ENCODE measurements around the gene SERPINE2.

DNA sequence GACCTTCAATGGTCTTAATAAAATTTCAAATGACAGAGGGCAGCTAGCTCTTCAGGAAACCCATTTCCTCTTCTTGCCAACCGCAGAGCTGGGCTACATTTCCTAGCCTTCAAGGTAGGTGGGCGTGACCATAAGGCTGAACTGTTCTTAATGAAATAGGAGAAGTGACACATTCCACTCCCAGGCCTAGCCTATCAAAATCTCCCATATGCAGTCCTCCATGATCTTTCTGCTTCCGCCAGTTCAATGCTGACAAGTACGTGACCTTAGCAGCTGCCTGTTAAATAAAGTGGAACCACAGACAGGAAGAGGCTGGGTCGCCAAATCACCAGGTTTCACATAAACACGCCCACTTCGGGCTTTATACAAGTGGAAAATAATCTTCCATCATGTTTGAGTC, 13.2 kb downstream of the SERPINE2 start:
- TF ChIP-seq, protein P1, sequence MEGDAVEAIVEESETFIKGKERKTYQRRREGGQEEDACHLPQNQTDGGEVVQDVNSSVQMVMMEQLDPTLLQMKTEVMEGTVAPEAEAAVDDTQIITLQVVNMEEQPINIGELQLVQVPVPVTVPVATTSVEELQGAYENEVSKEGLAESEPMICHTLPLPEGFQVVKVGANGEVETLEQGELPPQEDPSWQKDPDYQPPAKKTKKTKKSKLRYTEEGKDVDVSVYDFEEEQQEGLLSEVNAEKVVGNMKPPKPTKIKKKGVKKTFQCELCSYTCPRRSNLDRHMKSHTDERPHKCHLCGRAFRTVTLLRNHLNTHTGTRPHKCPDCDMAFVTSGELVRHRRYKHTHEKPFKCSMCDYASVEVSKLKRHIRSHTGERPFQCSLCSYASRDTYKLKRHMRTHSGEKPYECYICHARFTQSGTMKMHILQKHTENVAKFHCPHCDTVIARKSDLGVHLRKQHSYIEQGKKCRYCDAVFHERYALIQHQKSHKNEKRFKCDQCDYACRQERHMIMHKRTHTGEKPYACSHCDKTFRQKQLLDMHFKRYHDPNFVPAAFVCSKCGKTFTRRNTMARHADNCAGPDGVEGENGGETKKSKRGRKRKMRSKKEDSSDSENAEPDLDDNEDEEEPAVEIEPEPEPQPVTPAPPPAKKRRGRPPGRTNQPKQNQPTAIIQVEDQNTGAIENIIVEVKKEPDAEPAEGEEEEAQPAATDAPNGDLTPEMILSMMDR (IDR thresholded peaks at IDR 0.05), result no peak
- no peak for TF ChIP-seq POLR2A (IDR thresholded peaks at IDR 0.05)
- TF ChIP-seq EP300 (IDR thresholded peaks at IDR 0.05), result no peak

Data from tibial nerve (tissue), 4 donors.